ENCODE data around the gene SDHA.
"Not testable (repeated sequence)": the region's sequence is repeated elsewhere in the genome, so short reads cannot be mapped to it uniquely, and the experiment has no call there.

GRCh38 chr5:222951-223715, 5.0 kb downstream of the SDHA start:
- not testable (repeated sequence) for TF ChIP-seq CTCF, EP300 (IDR thresholded peaks at IDR 0.05)
